Natural killer cell (primary cell): ENCODE data around the gene MAP1LC3B. TPM values are rescaled to one million over a fixed set of nuclear protein-coding genes. Genes with fewer than 3 reads are reported as not detected.

Source experiments
- ATAC-seq, 3 donors: fragments of 150-1000 bp in 2 of 3; fragments of 200-7000 bp in 1 of 3; cut with Tn5 transposase; 1 replicate in 1 of 3; 2 replicates in 2 of 3; pipeline ENCODE4 v1.10.0; 2021; ENCODE audit warnings: mild to moderate bottlenecking in 2 of 3, moderate library complexity in 2 of 3
- DNase-seq, 2 donors: peaks; one replicate each; pipeline versions ENCODE4 v3.0.0 to v3.0.0-alpha.2; 2013 to 2021; ENCODE audit warnings: mixed read lengths in 1 of 2
- H3K27ac ChIP-seq: one replicate; pipeline ENCODE4 v1.5.1; 2013; ENCODE audit warnings: mild to moderate bottlenecking, low read length
- H3K27me3 ChIP-seq: one replicate; pipeline ENCODE4 v1.6.1; 2013; ENCODE audit warnings: low read length; ENCODE audit not compliant: control insufficient read depth, insufficient read depth
- H3K36me3 ChIP-seq: one replicate; pipeline ENCODE4 v1.6.1; 2013; ENCODE audit warnings: low read length; ENCODE audit not compliant: control insufficient read depth, insufficient read depth
- H3K4me1 ChIP-seq: one replicate; pipeline ENCODE4 v1.6.1; 2013; ENCODE audit warnings: low read length; ENCODE audit not compliant: control insufficient read depth, insufficient read depth
- H3K4me3 ChIP-seq: one replicate; pipeline ENCODE4 v1.5.1; 2013; ENCODE audit warnings: low read length
- H3K9me3 ChIP-seq: one replicate; pipeline ENCODE4 v1.6.1; 2013; ENCODE audit warnings: low read length; ENCODE audit not compliant: control insufficient read depth, insufficient read depth
- H3K27ac Mint-ChIP-seq, 2 donors: one replicate each; pipeline ENCODE4 v1.8.0; 2022; ENCODE audit warnings: mild to moderate bottlenecking in 2 of 2, mixed read lengths in 2 of 2, moderate library complexity in 1 of 2
- H3K27me3 Mint-ChIP-seq, 2 donors: one replicate each; pipeline ENCODE4 v1.8.0; 2022; ENCODE audit warnings: low read depth in 2 of 2, mixed read lengths in 2 of 2
- H3K36me3 Mint-ChIP-seq: one replicate; pipeline ENCODE4 v1.8.0; 2022; ENCODE audit warnings: mixed read lengths
- H3K4me1 Mint-ChIP-seq, 2 donors: one replicate each; pipeline ENCODE4 v1.8.0; 2022; ENCODE audit warnings: mixed read lengths in 2 of 2
- H3K4me3 Mint-ChIP-seq: one replicate; pipeline ENCODE4 v1.8.0; 2022; ENCODE audit warnings: mild to moderate bottlenecking, moderate library complexity, mixed read lengths
- H3K9me3 Mint-ChIP-seq, 2 donors: one replicate each; pipeline ENCODE4 v1.8.0; 2022; ENCODE audit warnings: mixed read lengths in 2 of 2
- WGBS: methylation state at CpG from one replicate; pipeline ENCODE4 v1.1.7; 2013; ENCODE audit warnings: missing lambda C conversion rate; ENCODE audit not compliant: insufficient coverage; 5-methylcytosine and 5-hydroxymethylcytosine counted together
- intact Hi-C: fragments of 100-400 bp; cut with micrococcal nuclease; formaldehyde crosslinking; loops from one replicate; pipeline ENCODE4 v1.14.2; 2022
- total RNA-seq, 4 donors: library from RNA; stranded (reverse); fragments of 120-200 nt in 1 of 4; gene quantifications; one replicate each; pipeline versions ENCODE4 v1.2.3 to v1.2.4, GENCODE V29; 2013 to 2022
- TF ChIP-seq, protein P1 (sequence below): fragments of 200-600 bp; IDR thresholded peaks from one replicate; pipeline ENCODE4 v1.8.0; 2022; ENCODE audit warnings: antibody characterized with exemption

The MAP1LC3B gene
- total RNA-seq, 3 donors from 2014 or later (not counting 1 experiment from before 2014, with no cell fraction given): 171 to 220 (median 172) TPM

DNA sequence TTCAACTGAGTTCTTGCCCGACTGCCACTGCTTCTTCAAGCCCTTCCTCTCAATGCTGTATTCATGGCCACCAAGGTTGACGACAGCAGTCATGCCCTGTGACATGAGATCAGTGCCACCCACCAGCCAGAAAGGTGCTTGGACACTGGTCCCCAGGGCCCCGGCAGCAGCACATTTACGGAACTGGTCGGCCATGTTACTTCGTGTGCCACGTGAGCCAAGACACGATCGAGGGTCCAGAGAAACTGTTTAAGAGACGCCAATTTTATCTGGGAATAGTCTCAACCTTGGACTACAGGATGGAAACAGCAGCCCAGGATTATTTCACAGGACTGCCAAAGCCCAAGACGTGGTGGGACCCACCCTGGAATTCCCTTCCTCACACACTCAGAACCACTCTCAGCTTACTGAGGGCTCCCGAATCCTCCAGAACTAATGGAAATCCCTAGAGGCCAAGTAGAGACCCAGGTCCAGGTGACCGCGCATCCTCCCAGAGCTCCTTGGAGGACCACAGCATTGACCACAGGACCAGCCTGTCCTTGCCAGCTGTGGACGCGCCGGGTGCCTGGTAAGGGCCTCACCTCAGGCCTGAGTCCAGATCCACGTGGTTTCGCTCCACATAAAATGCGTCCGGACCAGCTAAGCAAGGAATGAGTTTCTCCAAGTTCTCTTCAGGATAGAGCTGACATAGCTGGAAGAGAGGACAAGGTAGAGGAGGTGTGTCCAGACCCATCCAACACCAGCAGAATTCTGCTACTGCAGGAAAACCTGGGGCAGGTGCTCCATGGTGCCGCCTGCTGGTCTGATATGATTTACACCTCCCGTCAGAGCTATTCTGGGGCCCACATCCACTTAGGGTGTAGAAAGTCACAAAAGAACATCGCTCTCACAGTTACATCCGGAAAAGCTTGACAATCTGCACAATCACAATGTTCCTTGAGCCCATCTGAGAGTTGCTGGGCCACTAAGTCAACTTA, 28.2 kb downstream of the MAP1LC3B start:
- H3K4me1 Mint-ChIP-seq: no peaks in the 10 kb centered on the region

DNA sequence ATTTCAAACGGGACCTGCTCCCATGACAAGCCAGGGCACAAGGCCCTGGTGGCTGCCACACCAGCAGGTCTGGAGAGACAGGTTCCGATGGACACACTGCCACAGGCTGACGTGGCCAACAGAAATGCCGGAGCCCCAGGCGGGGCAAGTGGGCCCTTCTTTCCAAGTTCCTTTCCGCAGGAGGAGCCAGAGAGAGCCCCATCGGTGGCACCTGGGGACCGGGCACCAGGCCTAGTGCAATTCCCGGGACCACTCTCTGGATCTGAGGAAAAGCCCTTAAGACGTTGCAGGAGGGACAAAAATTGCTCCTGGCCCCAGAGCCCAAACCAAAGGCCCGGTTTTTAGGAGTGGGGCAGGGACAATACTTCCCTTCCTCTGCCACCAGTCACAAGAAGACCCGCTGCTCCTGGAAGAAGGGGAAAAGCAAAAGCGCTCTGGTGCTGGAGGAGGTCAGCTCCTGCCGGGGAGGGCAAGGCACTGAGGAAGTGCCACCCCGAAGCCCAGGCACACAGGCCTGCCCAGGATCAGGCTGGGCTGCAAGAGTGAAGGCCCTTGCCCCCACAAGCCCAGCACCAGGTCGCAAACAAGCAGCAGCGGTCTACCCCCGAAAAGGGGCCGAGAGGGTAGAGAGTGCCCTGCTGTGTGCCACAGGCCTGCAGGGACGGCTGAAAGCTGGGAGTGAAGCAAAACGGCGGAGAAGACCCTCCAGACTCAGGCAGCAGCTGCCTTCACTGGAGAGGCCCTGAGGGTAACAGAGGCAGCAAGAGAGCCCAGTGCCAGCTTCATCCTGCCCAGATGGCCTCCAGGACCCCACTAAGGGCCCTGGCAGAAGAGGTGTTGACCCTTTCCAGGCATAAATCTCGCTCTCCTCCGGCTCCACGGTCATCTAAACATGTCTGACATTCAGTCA, 29.1 kb downstream of the MAP1LC3B start:
- H3K27ac Mint-ChIP-seq: no peak overlapping the region
- H3K4me3 ChIP-seq: no peak overlapping the region
- H3K4me3 Mint-ChIP-seq: no peak overlapping the region
- no peak for ATAC-seq
- WGBS: 95% methylated on average over 25 of the region's 25 CpGs
- no peak for DNase-seq
- H3K36me3 Mint-ChIP-seq: peaks cover 7% of the 10 kb centered on the region
- no peaks in the 10 kb centered on the region for H3K4me1 ChIP-seq
- no peaks in the 10 kb centered on the region for H3K27me3 ChIP-seq
- TF ChIP-seq, protein P1, sequence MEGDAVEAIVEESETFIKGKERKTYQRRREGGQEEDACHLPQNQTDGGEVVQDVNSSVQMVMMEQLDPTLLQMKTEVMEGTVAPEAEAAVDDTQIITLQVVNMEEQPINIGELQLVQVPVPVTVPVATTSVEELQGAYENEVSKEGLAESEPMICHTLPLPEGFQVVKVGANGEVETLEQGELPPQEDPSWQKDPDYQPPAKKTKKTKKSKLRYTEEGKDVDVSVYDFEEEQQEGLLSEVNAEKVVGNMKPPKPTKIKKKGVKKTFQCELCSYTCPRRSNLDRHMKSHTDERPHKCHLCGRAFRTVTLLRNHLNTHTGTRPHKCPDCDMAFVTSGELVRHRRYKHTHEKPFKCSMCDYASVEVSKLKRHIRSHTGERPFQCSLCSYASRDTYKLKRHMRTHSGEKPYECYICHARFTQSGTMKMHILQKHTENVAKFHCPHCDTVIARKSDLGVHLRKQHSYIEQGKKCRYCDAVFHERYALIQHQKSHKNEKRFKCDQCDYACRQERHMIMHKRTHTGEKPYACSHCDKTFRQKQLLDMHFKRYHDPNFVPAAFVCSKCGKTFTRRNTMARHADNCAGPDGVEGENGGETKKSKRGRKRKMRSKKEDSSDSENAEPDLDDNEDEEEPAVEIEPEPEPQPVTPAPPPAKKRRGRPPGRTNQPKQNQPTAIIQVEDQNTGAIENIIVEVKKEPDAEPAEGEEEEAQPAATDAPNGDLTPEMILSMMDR: no peak
- H3K4me1 Mint-ChIP-seq: peaks cover under 1 to 7% of the 10 kb centered on the region in 2 donors
- H3K36me3 ChIP-seq: peaks cover 13% of the 10 kb centered on the region
- H3K9me3 Mint-ChIP-seq: no peaks in the 10 kb centered on the region
- H3K27me3 Mint-ChIP-seq: no peaks in the 10 kb centered on the region
- H3K9me3 ChIP-seq: no peaks in the 10 kb centered on the region
- H3K27ac ChIP-seq: no peak overlapping the region
- intact Hi-C loops: no loop called here

More for the DNA sequence above, 28.2 kb downstream of the MAP1LC3B start:
- Mint-ChIP-seq H3K4me3 (no peak overlapping the region), H3K9me3 (no peaks in the 10 kb centered on the region), H3K27me3 (no peaks in the 10 kb centered on the region), H3K27ac (no peak overlapping the region), H3K36me3 (peaks cover 7% of the 10 kb centered on the region)
- Histone ChIP-seq H3K36me3 (peaks cover 13% of the 10 kb centered on the region), H3K27ac (no peak overlapping the region), H3K4me3 (no peak overlapping the region), H3K4me1 (no peaks in the 10 kb centered on the region), H3K27me3 (no peaks in the 10 kb centered on the region), H3K9me3 (no peaks in the 10 kb centered on the region)
- ATAC-seq: no peak
- WGBS: 95% methylated on average over 25 of the region's 25 CpGs
- intact Hi-C loops: no loop called here
- DNase-seq: no peak
- TF ChIP-seq, protein P1: no peak

DNA sequence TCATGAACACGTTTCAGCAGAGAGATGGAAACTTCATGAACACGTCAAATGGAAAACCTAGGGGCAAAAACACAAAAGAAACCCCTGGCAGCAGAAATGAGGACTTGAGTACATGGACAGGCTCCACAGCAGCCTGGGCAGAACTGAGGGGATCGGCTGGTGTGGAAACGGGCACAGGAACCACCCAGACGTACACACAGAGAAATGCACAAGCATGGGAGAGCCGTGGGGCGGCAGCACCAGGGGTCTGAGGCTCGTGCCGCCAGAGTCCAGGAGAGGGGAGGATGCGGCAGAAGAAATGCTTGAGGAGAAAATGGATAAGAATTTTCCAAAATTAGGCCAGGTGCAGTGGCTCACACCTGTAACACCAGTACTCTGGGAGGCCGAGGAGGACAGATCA, 30.0 kb downstream of the MAP1LC3B start:
- ATAC-seq: no peak
- peaks cover 4 to 11% of the 10 kb centered on the region in 2 donors for H3K4me1 Mint-ChIP-seq
- 95% methylated on average over 11 of the region's 11 CpGs for whole genome bisulfite sequencing
- H3K27me3 Mint-ChIP-seq: no peaks in the 10 kb centered on the region
- H3K4me3 ChIP-seq: no peak overlapping the region
- H3K27ac ChIP-seq: no peak overlapping the region
- peaks cover 7% of the 10 kb centered on the region for H3K36me3 Mint-ChIP-seq
- H3K9me3 ChIP-seq: no peaks in the 10 kb centered on the region
- H3K27me3 ChIP-seq: no peaks in the 10 kb centered on the region
- intact Hi-C loops: no loop called here
- H3K27ac Mint-ChIP-seq: no peak overlapping the region
- no peak overlapping the region for H3K4me3 Mint-ChIP-seq
- H3K4me1 ChIP-seq: no peaks in the 10 kb centered on the region
- TF ChIP-seq, protein P1: no peak
- no peak for DNase-seq
- H3K9me3 Mint-ChIP-seq: no peaks in the 10 kb centered on the region
- H3K36me3 ChIP-seq: peaks cover 11% of the 10 kb centered on the region
